Left ventricle myocardium inferior (tissue), 1 donor: ENCODE data around the gene GTF2F2. TPM values are rescaled to one million over a fixed set of nuclear protein-coding genes. Genes with fewer than 3 reads are reported as not detected.
A peak's percentile ranks its signal among the peaks of the same experiment; 100 is the strongest.

Source experiments
- DNase-seq: peaks from one replicate; pipeline ENCODE4 v3.0.0-alpha.2; 2020
- H3K27ac ChIP-seq: fragments of 200-600 bp; replicated peaks from 2 replicates; pipeline ENCODE4 v1.8.0; 2021
- H3K27me3 ChIP-seq: fragments of 200-600 bp; 2 replicates; pipeline ENCODE4 v1.8.0; 2021; ENCODE audit warnings: low read depth
- H3K36me3 ChIP-seq: fragments of 200-600 bp; 2 replicates; pipeline ENCODE4 v1.8.0; 2021
- H3K4me1 ChIP-seq: fragments of 200-600 bp; 2 replicates; pipeline ENCODE4 v1.8.0; 2021
- H3K4me3 ChIP-seq: fragments of 200-600 bp; 2 replicates; pipeline ENCODE4 v1.8.0; 2021; ENCODE audit warnings: mild to moderate bottlenecking, moderate library complexity
- H3K9me3 ChIP-seq: fragments of 200-600 bp; replicated peaks from 2 replicates; pipeline ENCODE4 v1.8.0; 2021
- CTCF ChIP-seq: fragments of 200-600 bp; IDR thresholded peaks from 2 replicates; pipeline ENCODE4 v1.8.0; 2021; ENCODE audit warnings: antibody characterized with exemption, mild to moderate bottlenecking, borderline replicate concordance
- intact Hi-C: fragments of 100-400 bp; cut with micrococcal nuclease; formaldehyde crosslinking; loops from one replicate; pipeline ENCODE4 v1.11.0; 2022
- long read RNA-seq: library from polyadenylated mRNA; unstranded; transcript quantifications from one replicate; pipeline ENCODE4 v2.0.0, GENCODE V29; 2021
- total RNA-seq: library from RNA; stranded (reverse); fragmentation: NEBNext Ultra II Directional; extraction: Animal tissue kit (Norgen Biotek cat#: 25700); gene quantifications from one replicate; pipeline ENCODE4 v1.2.1, GENCODE V29; 2021
- donor health status: DM: no; HTN: yes; CAD: no; lungs with severe emphysema.

Gene GTF2F2
- 23.1 TPM for total RNA-seq
- long read RNA-seq, transcript GTF2F2-201 (8 exons, 2,239 nt) = major isoform, 25 of 41 reads
- long read RNA-seq, partial matches to known transcripts = 11 of 41 reads
- long read RNA-seq, other reads (novel, unspliced or antisense) = 5 of 41 reads

GRCh38 chr13:45119991-45120864, at the start of gene GTF2F2:
GTF2F2 (plus strand) TSS chr13:45120510; CDS start chr13:45120656, 146 bp downstream.
- Histone ChIP-seq H3K36me3 (no peaks in the 10 kb centered on the region), H3K9me3 (no peaks in the 10 kb centered on the region), H3K27me3 (no peaks in the 10 kb centered on the region), H3K27ac (peak within 1 kb of the TSS; percentile 86), H3K4me3 (peak within 1 kb of the TSS; percentile 81), H3K4me1 (peaks cover 38% of the 10 kb centered on the region)
- TF ChIP-seq CTCF = no peak
- DNase-seq = peak; percentile 92
- intact Hi-C loops = no loop called here

- Histone ChIP-seq H3K4me3 (no peak overlapping the region), H3K4me1 (no peaks in the 10 kb centered on the region), H3K36me3 (no peaks in the 10 kb centered on the region), H3K9me3 (no peaks in the 10 kb centered on the region), H3K27me3 (no peaks in the 10 kb centered on the region), H3K27ac (no peak overlapping the region)
- no peak for DNase-seq
- intact Hi-C loops = no loop called here
- no peak for TF ChIP-seq CTCF
Observed at GRCh38 chr13:45073809-45074208, 46.5 kb upstream of the GTF2F2 start.

GRCh38 chr13:45074721-45075120, 45.6 kb upstream of the GTF2F2 start:
- intact Hi-C loops = no loop called here
- Histone ChIP-seq H3K9me3 (no peaks in the 10 kb centered on the region), H3K27ac (no peak overlapping the region), H3K4me1 (no peaks in the 10 kb centered on the region), H3K36me3 (no peaks in the 10 kb centered on the region), H3K27me3 (no peaks in the 10 kb centered on the region), H3K4me3 (no peak overlapping the region)
- no peak for TF ChIP-seq CTCF
- no peak for DNase-seq

GRCh38 chr13:45078003-45078402, 42.3 kb upstream of the GTF2F2 start:
- intact Hi-C loops = no loop called here
- Histone ChIP-seq H3K36me3 (no peaks in the 10 kb centered on the region), H3K9me3 (no peaks in the 10 kb centered on the region), H3K27ac (no peak overlapping the region), H3K27me3 (no peaks in the 10 kb centered on the region), H3K4me3 (no peak overlapping the region), H3K4me1 (no peaks in the 10 kb centered on the region)
- no peak for TF ChIP-seq CTCF
- no peak for DNase-seq

GRCh38 chr13:45082964-45083363, 37.3 kb upstream of the GTF2F2 start:
- Histone ChIP-seq H3K4me1 (no peaks in the 10 kb centered on the region), H3K27ac (no peak overlapping the region), H3K4me3 (no peak overlapping the region), H3K9me3 (no peaks in the 10 kb centered on the region), H3K27me3 (no peaks in the 10 kb centered on the region), H3K36me3 (no peaks in the 10 kb centered on the region)
- DNase-seq = no peak
- intact Hi-C loops = no loop called here
- no peak for TF ChIP-seq CTCF
